Esophagus squamous epithelium (tissue), 4 donors: ENCODE results near the gene LIMK1.

Source experiments
- POLR2A ChIP-seq, 4 donors: fragments of 450-650 bp; IDR thresholded peaks; one replicate each; pipeline ENCODE4 v1.6.1; 2017; ENCODE audit warnings: antibody characterized with exemption in 4 of 4, mild to moderate bottlenecking in 4 of 4, moderate library complexity in 3 of 4
- TF ChIP-seq, protein P1 (sequence below), 6 experiments: fragments of 450-650 bp in 4 of 6; fragments of 200-600 bp in 2 of 6; sonication (generic) in 2 of 6; IDR thresholded peaks; one replicate each; pipeline ENCODE4 v1.5.1; 2016 to 2019; ENCODE audit warnings: antibody characterized with exemption in 6 of 6, mild to moderate bottlenecking in 4 of 6, moderate library complexity in 4 of 6

GRCh38 chr7:74063646-74064045 is 20.0 kb upstream of the LIMK1 start:
- TF ChIP-seq, protein P1, sequence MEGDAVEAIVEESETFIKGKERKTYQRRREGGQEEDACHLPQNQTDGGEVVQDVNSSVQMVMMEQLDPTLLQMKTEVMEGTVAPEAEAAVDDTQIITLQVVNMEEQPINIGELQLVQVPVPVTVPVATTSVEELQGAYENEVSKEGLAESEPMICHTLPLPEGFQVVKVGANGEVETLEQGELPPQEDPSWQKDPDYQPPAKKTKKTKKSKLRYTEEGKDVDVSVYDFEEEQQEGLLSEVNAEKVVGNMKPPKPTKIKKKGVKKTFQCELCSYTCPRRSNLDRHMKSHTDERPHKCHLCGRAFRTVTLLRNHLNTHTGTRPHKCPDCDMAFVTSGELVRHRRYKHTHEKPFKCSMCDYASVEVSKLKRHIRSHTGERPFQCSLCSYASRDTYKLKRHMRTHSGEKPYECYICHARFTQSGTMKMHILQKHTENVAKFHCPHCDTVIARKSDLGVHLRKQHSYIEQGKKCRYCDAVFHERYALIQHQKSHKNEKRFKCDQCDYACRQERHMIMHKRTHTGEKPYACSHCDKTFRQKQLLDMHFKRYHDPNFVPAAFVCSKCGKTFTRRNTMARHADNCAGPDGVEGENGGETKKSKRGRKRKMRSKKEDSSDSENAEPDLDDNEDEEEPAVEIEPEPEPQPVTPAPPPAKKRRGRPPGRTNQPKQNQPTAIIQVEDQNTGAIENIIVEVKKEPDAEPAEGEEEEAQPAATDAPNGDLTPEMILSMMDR (IDR thresholded peaks at IDR 0.05): no peak
- no peak for TF ChIP-seq POLR2A (IDR thresholded peaks at IDR 0.05)
